Activated CD4-positive, alpha-beta T cell treated with anti-CD3 and anti-CD28 coated beads, Interleukin-2, amount 10 ng/mL, durations not matched to agents 24 days and 14 days (primary cell): ENCODE measurements around the gene YJEFN3. TPM values are rescaled to one million over a fixed set of nuclear protein-coding genes. Genes with fewer than 3 reads are reported as not detected.
A peak's percentile ranks its signal among the peaks of the same experiment; 100 is the strongest.

Experiments used
- DNase-seq: peaks from one replicate; pipeline ENCODE4 v3.0.0; 2022
- H3K27ac Mint-ChIP-seq: one replicate; pipeline ENCODE4 v1.8.0; 2022; ENCODE audit warnings: mild to moderate bottlenecking, mixed read lengths
- H3K27me3 Mint-ChIP-seq: one replicate; pipeline ENCODE4 v1.8.0; 2022; ENCODE audit warnings: mixed read lengths
- H3K36me3 Mint-ChIP-seq: one replicate; pipeline ENCODE4 v1.8.0; 2022; ENCODE audit warnings: low read depth, mild to moderate bottlenecking, mixed read lengths
- H3K4me1 Mint-ChIP-seq: one replicate; pipeline ENCODE4 v1.8.0; 2021; ENCODE audit warnings: mixed read lengths
- H3K4me3 Mint-ChIP-seq: one replicate; pipeline ENCODE4 v1.8.0; 2022; ENCODE audit warnings: mild to moderate bottlenecking, moderate library complexity, mixed read lengths
- H3K9me3 Mint-ChIP-seq: one replicate; pipeline ENCODE4 v1.8.0; 2021; ENCODE audit warnings: mixed read lengths
- intact Hi-C: fragments of 100-400 bp; cut with micrococcal nuclease; formaldehyde crosslinking; loops from one replicate; pipeline ENCODE4 v1.15.1; 2023
- total RNA-seq: library from RNA; stranded (reverse); gene quantifications from 2 replicates; pipeline ENCODE4 v1.2.3, GENCODE V29; 2022

YJEFN3 gene
- total RNA-seq, 1 donor from 2014 or later: 14.6 TPM

GRCh38 chr19:19504754-19505668 lies 23.7 kb upstream of the YJEFN3 start:
- Mint-ChIP-seq H3K4me3 (no peak overlapping the region), H3K36me3 (peaks cover 50% of the 10 kb centered on the region), H3K4me1 (peaks cover 1% of the 10 kb centered on the region)

GRCh38 chr19:19505669-19506326 lies 22.9 kb upstream of the YJEFN3 start:
- intact Hi-C loops: no loop called here
- H3K9me3 Mint-ChIP-seq: no peaks in the 10 kb centered on the region
- H3K27me3 Mint-ChIP-seq: no peaks in the 10 kb centered on the region
- peaks cover 1% of the 10 kb centered on the region for H3K4me1 Mint-ChIP-seq
- H3K4me3 Mint-ChIP-seq: no peak overlapping the region
- peaks cover 48% of the 10 kb centered on the region for H3K36me3 Mint-ChIP-seq
- no peak overlapping the region for H3K27ac Mint-ChIP-seq
- DNase-seq: no peak

More at GRCh38 chr19:19504754-19505668, 23.7 kb upstream of the YJEFN3 start:
- H3K27me3 Mint-ChIP-seq: no peaks in the 10 kb centered on the region
- no peak for DNase-seq
- H3K27ac Mint-ChIP-seq: no peak overlapping the region
- intact Hi-C loops: no loop called here
- H3K9me3 Mint-ChIP-seq: no peaks in the 10 kb centered on the region

- H3K36me3 Mint-ChIP-seq: peaks cover 42% of the 10 kb centered on the region
- intact Hi-C loops: no loop called here
- DNase-seq: no peak
- H3K27me3 Mint-ChIP-seq: no peaks in the 10 kb centered on the region
- no peak overlapping the region for H3K4me3 Mint-ChIP-seq
- H3K9me3 Mint-ChIP-seq: no peaks in the 10 kb centered on the region
- H3K4me1 Mint-ChIP-seq: peaks cover 1% of the 10 kb centered on the region
- no peak overlapping the region for H3K27ac Mint-ChIP-seq
Observed at GRCh38 chr19:19506592-19506991, 22.1 kb upstream of the YJEFN3 start.

GRCh38 chr19:19507354-19507753 lies 21.4 kb upstream of the YJEFN3 start:
- peaks cover 1% of the 10 kb centered on the region for H3K4me1 Mint-ChIP-seq
- H3K4me3 Mint-ChIP-seq: no peak overlapping the region
- no peak overlapping the region for H3K27ac Mint-ChIP-seq
- H3K9me3 Mint-ChIP-seq: no peaks in the 10 kb centered on the region
- H3K36me3 Mint-ChIP-seq: peaks cover 38% of the 10 kb centered on the region
- H3K27me3 Mint-ChIP-seq: no peaks in the 10 kb centered on the region
- no peak for DNase-seq
- intact Hi-C loops: no loop called here

- DNase-seq: no peak
- H3K27me3 Mint-ChIP-seq: no peaks in the 10 kb centered on the region
- peaks cover 30% of the 10 kb centered on the region for H3K36me3 Mint-ChIP-seq
- H3K27ac Mint-ChIP-seq: no peak overlapping the region
- H3K4me3 Mint-ChIP-seq: no peak overlapping the region
- H3K4me1 Mint-ChIP-seq: peaks cover 1% of the 10 kb centered on the region
- H3K9me3 Mint-ChIP-seq: no peaks in the 10 kb centered on the region
- intact Hi-C loops: no loop called here
Observed at GRCh38 chr19:19508217-19508616, 20.5 kb upstream of the YJEFN3 start.

GRCh38 chr19:19510432-19510831 lies 18.3 kb upstream of the YJEFN3 start:
- H3K4me3 Mint-ChIP-seq: no peak overlapping the region
- intact Hi-C loops: no loop called here
- H3K27ac Mint-ChIP-seq: no peak overlapping the region
- H3K27me3 Mint-ChIP-seq: no peaks in the 10 kb centered on the region
- H3K4me1 Mint-ChIP-seq: peaks cover 1% of the 10 kb centered on the region
- no peak for DNase-seq
- H3K9me3 Mint-ChIP-seq: no peaks in the 10 kb centered on the region
- H3K36me3 Mint-ChIP-seq: peaks cover 24% of the 10 kb centered on the region

GRCh38 chr19:19513682-19514081 lies 15.0 kb upstream of the YJEFN3 start:
- intact Hi-C loops: no loop called here
- Mint-ChIP-seq H3K27me3 (no peaks in the 10 kb centered on the region), H3K9me3 (no peaks in the 10 kb centered on the region), H3K4me3 (no peak overlapping the region), H3K4me1 (no peaks in the 10 kb centered on the region), H3K27ac (no peak overlapping the region), H3K36me3 (peaks cover 12% of the 10 kb centered on the region)
- DNase-seq: no peak

GRCh38 chr19:19514215-19514657 lies 14.5 kb upstream of the YJEFN3 start:
- Mint-ChIP-seq H3K36me3 (peaks cover 15% of the 10 kb centered on the region), H3K27ac (no peak overlapping the region), H3K9me3 (no peaks in the 10 kb centered on the region), H3K27me3 (no peaks in the 10 kb centered on the region), H3K4me1 (peaks cover 2% of the 10 kb centered on the region), H3K4me3 (peak overlapping the region; percentile 49)
- intact Hi-C loops: no loop called here
- no peak for DNase-seq

GRCh38 chr19:19514881-19515641 lies 13.7 kb upstream of the YJEFN3 start, which contains the start of gene TSSK6:
Gene TSSK6, minus strand, starts transcription at chr19:19515548. Its CDS starts 121 bp downstream, at chr19:19515427.
- H3K9me3 Mint-ChIP-seq: no peaks in the 10 kb centered on the region
- intact Hi-C loops: no loop called here
- DNase-seq: no peak
- peaks cover 23% of the 10 kb centered on the region for H3K36me3 Mint-ChIP-seq
- H3K4me3 Mint-ChIP-seq: peak within 1 kb of the TSS; percentile 96
- H3K27me3 Mint-ChIP-seq: no peaks in the 10 kb centered on the region
- H3K27ac Mint-ChIP-seq: peak within 1 kb of the TSS; percentile 95
- peaks cover 6% of the 10 kb centered on the region for H3K4me1 Mint-ChIP-seq

- H3K4me3 Mint-ChIP-seq: peak within 1 kb of the TSS; percentile 96
- intact Hi-C loops: loop anchor here (1.0 kb wide), 1 partner anchor 196 kb away; the partner anchor contains the start of genes MAU2 and SUGP1
- H3K4me1 Mint-ChIP-seq: peaks cover 9% of the 10 kb centered on the region
- peak within 1 kb of the TSS; percentile 95 for H3K27ac Mint-ChIP-seq
- H3K27me3 Mint-ChIP-seq: no peaks in the 10 kb centered on the region
- peak; percentile 99 for DNase-seq
- H3K9me3 Mint-ChIP-seq: no peaks in the 10 kb centered on the region
- peaks cover 30% of the 10 kb centered on the region for H3K36me3 Mint-ChIP-seq
Observed at GRCh38 chr19:19515642-19516519, 12.8 kb upstream of the YJEFN3 start, which contains the start of gene NDUFA13. Gene NDUFA13, plus strand, starts transcription at chr19:19516225. Its CDS starts 14 bp downstream, at chr19:19516239.

GRCh38 chr19:19517235-19517619 lies 11.5 kb upstream of the YJEFN3 start:
- intact Hi-C loops: no loop called here
- Mint-ChIP-seq H3K9me3 (no peaks in the 10 kb centered on the region), H3K4me3 (peak overlapping the region; percentile 96), H3K27me3 (no peaks in the 10 kb centered on the region), H3K36me3 (peaks cover 32% of the 10 kb centered on the region), H3K27ac (peak overlapping the region; percentile 95), H3K4me1 (peaks cover 9% of the 10 kb centered on the region)
- no peak for DNase-seq

GRCh38 chr19:19520989-19521388 lies 7.7 kb upstream of the YJEFN3 start:
- H3K4me3 Mint-ChIP-seq: no peak overlapping the region
- intact Hi-C loops: no loop called here
- DNase-seq: no peak
- H3K27me3 Mint-ChIP-seq: no peaks in the 10 kb centered on the region
- peaks cover 31% of the 10 kb centered on the region for H3K36me3 Mint-ChIP-seq
- peaks cover 11% of the 10 kb centered on the region for H3K4me1 Mint-ChIP-seq
- H3K9me3 Mint-ChIP-seq: no peaks in the 10 kb centered on the region
- H3K27ac Mint-ChIP-seq: no peak overlapping the region

GRCh38 chr19:19523177-19523576 lies 5.5 kb upstream of the YJEFN3 start:
- Mint-ChIP-seq H3K9me3 (no peaks in the 10 kb centered on the region), H3K27ac (no peak overlapping the region), H3K36me3 (peaks cover 31% of the 10 kb centered on the region), H3K27me3 (no peaks in the 10 kb centered on the region), H3K4me3 (no peak overlapping the region), H3K4me1 (peaks cover 11% of the 10 kb centered on the region)
- no peak for DNase-seq
- intact Hi-C loops: no loop called here
